ENCODE results near the gene HYAL2.

DNA sequence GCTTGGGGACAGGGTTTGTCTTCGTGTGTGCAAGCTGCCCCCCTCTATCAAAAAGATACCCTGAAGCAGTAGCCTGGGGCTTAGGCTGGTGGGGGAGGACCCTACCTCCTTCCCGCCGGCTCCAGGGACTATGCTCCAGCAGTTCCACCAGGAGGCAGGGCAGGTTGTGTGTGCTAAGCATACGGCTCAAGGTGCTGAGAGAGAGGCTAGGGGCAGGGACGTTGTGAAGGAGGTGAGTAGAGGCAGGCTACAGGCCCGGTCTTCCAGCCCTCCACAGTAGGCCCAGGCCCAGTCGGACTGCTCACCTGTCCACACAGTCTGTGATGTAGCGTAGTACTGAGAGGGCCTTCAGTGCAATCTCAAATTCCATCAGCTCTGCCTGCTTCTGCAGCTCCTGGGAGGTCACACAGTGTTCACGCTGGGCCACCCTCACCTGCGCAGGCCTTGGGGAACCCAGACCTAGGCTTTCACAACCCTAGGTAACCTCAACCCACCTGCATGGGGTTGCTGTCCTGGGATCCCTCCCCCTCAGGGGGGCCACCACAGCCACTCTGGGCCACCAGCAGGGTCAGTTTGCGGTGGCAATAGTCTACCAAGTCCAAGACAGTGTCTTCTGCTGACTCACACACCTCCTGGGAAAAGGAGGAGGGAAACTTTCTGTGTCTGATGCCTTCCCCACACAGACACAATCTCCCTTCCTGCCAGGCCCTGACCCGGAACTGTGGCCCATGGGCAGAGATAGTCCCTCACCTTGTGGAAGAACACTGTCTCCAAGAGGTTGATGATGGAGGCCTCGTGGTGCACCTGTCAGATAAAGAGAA is 20.5 kb upstream of the HYAL2 start:
- TF ChIP-seq, protein P1, sequence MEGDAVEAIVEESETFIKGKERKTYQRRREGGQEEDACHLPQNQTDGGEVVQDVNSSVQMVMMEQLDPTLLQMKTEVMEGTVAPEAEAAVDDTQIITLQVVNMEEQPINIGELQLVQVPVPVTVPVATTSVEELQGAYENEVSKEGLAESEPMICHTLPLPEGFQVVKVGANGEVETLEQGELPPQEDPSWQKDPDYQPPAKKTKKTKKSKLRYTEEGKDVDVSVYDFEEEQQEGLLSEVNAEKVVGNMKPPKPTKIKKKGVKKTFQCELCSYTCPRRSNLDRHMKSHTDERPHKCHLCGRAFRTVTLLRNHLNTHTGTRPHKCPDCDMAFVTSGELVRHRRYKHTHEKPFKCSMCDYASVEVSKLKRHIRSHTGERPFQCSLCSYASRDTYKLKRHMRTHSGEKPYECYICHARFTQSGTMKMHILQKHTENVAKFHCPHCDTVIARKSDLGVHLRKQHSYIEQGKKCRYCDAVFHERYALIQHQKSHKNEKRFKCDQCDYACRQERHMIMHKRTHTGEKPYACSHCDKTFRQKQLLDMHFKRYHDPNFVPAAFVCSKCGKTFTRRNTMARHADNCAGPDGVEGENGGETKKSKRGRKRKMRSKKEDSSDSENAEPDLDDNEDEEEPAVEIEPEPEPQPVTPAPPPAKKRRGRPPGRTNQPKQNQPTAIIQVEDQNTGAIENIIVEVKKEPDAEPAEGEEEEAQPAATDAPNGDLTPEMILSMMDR (IDR thresholded peaks at IDR 0.05; ENCODE audit: borderline replicate concordance, extremely low read depth, low read length, poor library complexity, severe bottlenecking) = no peak
- TF ChIP-seq EZH2 (IDR thresholded peaks at IDR 0.05; ENCODE audit: borderline replicate concordance, low read depth, low read length, severe bottlenecking) = no peak
